Panc1 (cell line): Measurements from ENCODE around the gene HUS1. TPM values are rescaled to one million over a fixed set of nuclear protein-coding genes. Genes with fewer than 3 reads are reported as not detected.
A peak's percentile ranks its signal among the peaks of the same experiment; 100 is the strongest.

Experiments
- ATAC-seq: fragments of 200-7000 bp; cut with Tn5 transposase; 2 replicates; pipeline ENCODE4 v1.9.1; 2020; ENCODE audit warnings: mild to moderate bottlenecking, moderate library complexity
- BruUV-seq: library from RNA; stranded (reverse); fragments of 400-500 nt; replicated peaks from 2 replicates; lab custom pipeline; 2021; lab: Mats Ljungman, UMichigan
- CTCF ChIA-PET: fragments of 300-600 bp; sonication (Branson Sonifier 250); formaldehyde crosslinking; loops from one replicate; lab custom pipeline; 2022; ENCODE audit warnings: antibody characterized with exemption; lab: Charles Lee
- POLR2A ChIA-PET: fragments of 300-600 bp; sonication (Branson Sonifier 250); formaldehyde crosslinking; loops from one replicate; lab custom pipeline; 2022; ENCODE audit warnings: antibody characterized with exemption; lab: Charles Lee
- DNase-seq: peaks from one replicate; pipeline ENCODE4 v3.0.0-alpha.2; 2010; ENCODE audit warnings: low read depth, low spot score
- H3K27ac ChIP-seq: 2 replicates; pipeline ENCODE4 v1.5.1; 2011; ENCODE audit warnings: mild to moderate bottlenecking, low read length, inconsistent platforms
- H3K27me3 ChIP-seq: fragments of 200-500 bp; sonication (Bioruptor generic); 2 replicates; pipeline ENCODE4 v1.6.0; 2014; ENCODE audit warnings: low read length, inconsistent platforms; ENCODE audit not compliant: control insufficient read depth, insufficient read depth
- H3K36me3 ChIP-seq: fragments of 200-500 bp; sonication (Bioruptor generic); 2 replicates; pipeline ENCODE4 v1.5.1; 2014; ENCODE audit warnings: inconsistent platforms, mild to moderate bottlenecking, low read length, moderate library complexity; ENCODE audit not compliant: control insufficient read depth, insufficient read depth
- H3K4me1 ChIP-seq: 2 replicates; pipeline ENCODE4 v1.5.1; 2011; ENCODE audit warnings: inconsistent platforms, mild to moderate bottlenecking, low read length, moderate library complexity; ENCODE audit not compliant: control insufficient read depth, insufficient read depth
- H3K4me3 ChIP-seq, 2 experiments: 2 replicates each; pipeline ENCODE4 v1.5.1; 2011 to 2012; ENCODE audit warnings: low read depth in 2 of 2, low read length in 2 of 2, mild to moderate bottlenecking in 2 of 2, inconsistent platforms in 1 of 2, moderate library complexity in 1 of 2
- H3K9me3 ChIP-seq: fragments of 200-500 bp; sonication (Bioruptor generic); 2 replicates; pipeline ENCODE4 v1.5.1; 2014; ENCODE audit warnings: low read depth, mild to moderate bottlenecking, inconsistent platforms, low read length, moderate library complexity; ENCODE audit not compliant: control insufficient read depth, insufficient read depth
- POLR2AphosphoS5 ChIP-seq: IDR thresholded peaks from 2 replicates; pipeline ENCODE4 v1.6.1; 2012; ENCODE audit warnings: mild to moderate bottlenecking, low read depth, low read length, moderate library complexity
- SIN3A ChIP-seq: IDR thresholded peaks from 2 replicates; pipeline ENCODE4 v1.6.1; 2012; ENCODE audit warnings: low read depth, mild to moderate bottlenecking, low read length, moderate library complexity, borderline replicate concordance; ENCODE audit not compliant: insufficient read depth
- TCF7L2 ChIP-seq: IDR thresholded peaks from 2 replicates; pipeline ENCODE4 v1.6.1; 2011; ENCODE audit warnings: mild to moderate bottlenecking, low read depth, low read length, inconsistent platforms
- in situ Hi-C: cut with HindIII; loops from 2 replicates; pipeline ENCODE4 v1.10.0; 2016; ENCODE audit warnings: low sequenced_read_pairs, low pct_unique_long_range_greater_than_20kb
- intact Hi-C: fragments of 100-400 bp; cut with micrococcal nuclease; formaldehyde crosslinking; loops from one replicate; pipeline ENCODE4 v1.10.0; 2022; ENCODE audit not compliant: unreplicated experiment
- total RNA-seq: library from RNA; stranded (reverse); gene quantifications from one replicate; pipeline ENCODE4 v1.2.1, GENCODE V29; 2021; ENCODE audit not compliant: unreplicated experiment
- TF ChIP-seq, protein P1 (sequence below), 2 experiments: IDR thresholded peaks; 2 replicates each; pipeline ENCODE4 v1.6.1; 2011 to 2012; ENCODE audit warnings: low read depth in 2 of 2, control low read depth in 1 of 2, low read length in 1 of 2, mild to moderate bottlenecking in 1 of 2, moderate library complexity in 1 of 2; ENCODE audit not compliant: insufficient read depth in 1 of 2
- TF ChIP-seq, protein P2 (sequence below): fragments of 450-650 bp; IDR thresholded peaks from 2 replicates; pipeline ENCODE4 v1.5.1; 2017; ENCODE audit warnings: mild to moderate bottlenecking

The HUS1 gene
- total RNA-seq, 1 experiment from 2014 or later = 72.7 TPM

DNA sequence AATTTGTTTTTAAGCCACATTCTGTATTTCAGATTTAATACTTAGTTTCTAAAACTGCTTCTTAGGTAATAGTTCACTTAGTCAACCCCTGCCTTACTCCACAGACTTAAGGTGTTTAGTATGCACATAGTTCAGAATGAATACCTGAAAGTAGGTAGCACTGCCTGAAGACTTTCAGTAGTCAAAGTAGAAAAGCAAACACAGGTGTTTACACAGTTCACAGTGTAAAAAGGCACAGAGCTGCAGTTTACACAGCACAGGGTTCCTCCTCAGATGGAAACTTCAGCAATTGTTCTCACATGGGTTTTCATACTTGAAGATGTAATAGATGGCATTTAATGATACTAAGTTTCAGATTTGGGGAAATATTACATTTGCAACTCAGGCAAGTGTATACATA lies 28.0 kb downstream of the HUS1 start:
- CTCF ChIA-PET = interaction anchor here (0.8 kb wide), 1 partner anchor 49 kb away, joined by 7 read pairs; no protein-coding TSS in a partner anchor
- Histone ChIP-seq H3K9me3 (no peaks in the 10 kb centered on the region), H3K36me3 (peaks cover 9% of the 10 kb centered on the region), H3K4me3 (no peak overlapping the region), H3K27me3 (no peaks in the 10 kb centered on the region), H3K27ac (peak overlapping the region; percentile 37), H3K4me1 (peaks cover 12% of the 10 kb centered on the region)
- DNase-seq (no peak), ATAC-seq (no peak)
- BruUV-seq = no TSS peak
- TF ChIP-seq, protein P1, sequence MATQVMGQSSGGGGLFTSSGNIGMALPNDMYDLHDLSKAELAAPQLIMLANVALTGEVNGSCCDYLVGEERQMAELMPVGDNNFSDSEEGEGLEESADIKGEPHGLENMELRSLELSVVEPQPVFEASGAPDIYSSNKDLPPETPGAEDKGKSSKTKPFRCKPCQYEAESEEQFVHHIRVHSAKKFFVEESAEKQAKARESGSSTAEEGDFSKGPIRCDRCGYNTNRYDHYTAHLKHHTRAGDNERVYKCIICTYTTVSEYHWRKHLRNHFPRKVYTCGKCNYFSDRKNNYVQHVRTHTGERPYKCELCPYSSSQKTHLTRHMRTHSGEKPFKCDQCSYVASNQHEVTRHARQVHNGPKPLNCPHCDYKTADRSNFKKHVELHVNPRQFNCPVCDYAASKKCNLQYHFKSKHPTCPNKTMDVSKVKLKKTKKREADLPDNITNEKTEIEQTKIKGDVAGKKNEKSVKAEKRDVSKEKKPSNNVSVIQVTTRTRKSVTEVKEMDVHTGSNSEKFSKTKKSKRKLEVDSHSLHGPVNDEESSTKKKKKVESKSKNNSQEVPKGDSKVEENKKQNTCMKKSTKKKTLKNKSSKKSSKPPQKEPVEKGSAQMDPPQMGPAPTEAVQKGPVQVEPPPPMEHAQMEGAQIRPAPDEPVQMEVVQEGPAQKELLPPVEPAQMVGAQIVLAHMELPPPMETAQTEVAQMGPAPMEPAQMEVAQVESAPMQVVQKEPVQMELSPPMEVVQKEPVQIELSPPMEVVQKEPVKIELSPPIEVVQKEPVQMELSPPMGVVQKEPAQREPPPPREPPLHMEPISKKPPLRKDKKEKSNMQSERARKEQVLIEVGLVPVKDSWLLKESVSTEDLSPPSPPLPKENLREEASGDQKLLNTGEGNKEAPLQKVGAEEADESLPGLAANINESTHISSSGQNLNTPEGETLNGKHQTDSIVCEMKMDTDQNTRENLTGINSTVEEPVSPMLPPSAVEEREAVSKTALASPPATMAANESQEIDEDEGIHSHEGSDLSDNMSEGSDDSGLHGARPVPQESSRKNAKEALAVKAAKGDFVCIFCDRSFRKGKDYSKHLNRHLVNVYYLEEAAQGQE (IDR thresholded peaks at IDR 0.05; ENCODE audit: insufficient read depth in 1 of 2, low read depth in 2 of 2, low read length in 1 of 2) = no peak
- TF ChIP-seq SIN3A (no peak), TCF7L2 (no peak), POLR2AphosphoS5 (no peak)
- TF ChIP-seq, protein P2, sequence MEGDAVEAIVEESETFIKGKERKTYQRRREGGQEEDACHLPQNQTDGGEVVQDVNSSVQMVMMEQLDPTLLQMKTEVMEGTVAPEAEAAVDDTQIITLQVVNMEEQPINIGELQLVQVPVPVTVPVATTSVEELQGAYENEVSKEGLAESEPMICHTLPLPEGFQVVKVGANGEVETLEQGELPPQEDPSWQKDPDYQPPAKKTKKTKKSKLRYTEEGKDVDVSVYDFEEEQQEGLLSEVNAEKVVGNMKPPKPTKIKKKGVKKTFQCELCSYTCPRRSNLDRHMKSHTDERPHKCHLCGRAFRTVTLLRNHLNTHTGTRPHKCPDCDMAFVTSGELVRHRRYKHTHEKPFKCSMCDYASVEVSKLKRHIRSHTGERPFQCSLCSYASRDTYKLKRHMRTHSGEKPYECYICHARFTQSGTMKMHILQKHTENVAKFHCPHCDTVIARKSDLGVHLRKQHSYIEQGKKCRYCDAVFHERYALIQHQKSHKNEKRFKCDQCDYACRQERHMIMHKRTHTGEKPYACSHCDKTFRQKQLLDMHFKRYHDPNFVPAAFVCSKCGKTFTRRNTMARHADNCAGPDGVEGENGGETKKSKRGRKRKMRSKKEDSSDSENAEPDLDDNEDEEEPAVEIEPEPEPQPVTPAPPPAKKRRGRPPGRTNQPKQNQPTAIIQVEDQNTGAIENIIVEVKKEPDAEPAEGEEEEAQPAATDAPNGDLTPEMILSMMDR = no peak
- intact Hi-C loops (no loop called here), in situ Hi-C loops (no loop called here)
- POLR2A ChIA-PET = interaction anchor here (0.6 kb wide), 1 partner anchor 13 kb away, joined by 3 read pairs; no protein-coding TSS in a partner anchor

DNA sequence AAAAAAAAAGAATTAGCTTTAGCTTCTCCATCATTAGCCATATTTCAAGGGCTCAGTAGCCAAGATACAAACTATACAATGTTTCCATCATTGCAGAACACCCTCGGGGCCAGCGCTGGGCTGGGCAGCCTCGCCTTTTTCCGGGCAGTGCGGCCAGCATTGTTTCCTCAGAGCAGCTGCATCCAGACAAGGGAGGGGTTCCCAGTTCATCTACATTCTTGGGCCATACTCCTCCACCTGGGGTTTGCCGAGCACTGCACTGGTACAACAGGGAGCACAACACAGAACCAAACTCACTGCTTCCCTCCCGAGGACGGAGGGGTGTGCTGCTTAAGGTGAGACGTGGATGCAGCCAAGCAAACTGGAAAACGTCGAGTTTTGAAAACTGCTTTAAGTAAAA lies 28.7 kb downstream of the HUS1 start:
- POLR2A ChIA-PET = no interaction called here
- ATAC-seq (0 out of 2 replicates have a peak, but pooled peaks have one; percentile 19), DNase-seq (no peak)
- peaks cover 9% of the 10 kb centered on the region for H3K36me3 ChIP-seq
- CTCF ChIA-PET = interaction anchor here (0.6 kb wide), 1 partner anchor 379 kb away, joined by 3 read pairs; no protein-coding TSS in a partner anchor
- peaks cover 12% of the 10 kb centered on the region for H3K4me1 ChIP-seq
- BruUV-seq = no TSS peak
- H3K27ac ChIP-seq = no peak overlapping the region
- no peak overlapping the region for H3K4me3 ChIP-seq
- intact Hi-C loops (no loop called here), in situ Hi-C loops (no loop called here)
- no peaks in the 10 kb centered on the region for H3K9me3 ChIP-seq
- no peaks in the 10 kb centered on the region for H3K27me3 ChIP-seq
- TF ChIP-seq, protein P1 (IDR thresholded peaks at IDR 0.05; ENCODE audit: insufficient read depth in 1 of 2, low read depth in 2 of 2, low read length in 1 of 2) = no peak
- TF ChIP-seq TCF7L2 (no peak), POLR2AphosphoS5 (no peak), SIN3A (no peak)
- TF ChIP-seq, protein P2 = no peak
